Breast epithelium (tissue), 3 donors: ENCODE measurements around the gene C17orf75.

ENCODE experiments used
- CTCF ChIP-seq, 3 donors: fragments of 450-650 bp; IDR thresholded peaks; one replicate each; pipeline ENCODE4 v1.5.1; 2016 to 2017; ENCODE audit warnings: antibody characterized with exemption in 3 of 3, mild to moderate bottlenecking in 3 of 3, moderate library complexity in 3 of 3
- POLR2A ChIP-seq: fragments of 450-650 bp; IDR thresholded peaks from one replicate; pipeline ENCODE4 v1.6.1; 2016; ENCODE audit warnings: antibody characterized with exemption, mild to moderate bottlenecking, moderate library complexity

- TF ChIP-seq CTCF (IDR thresholded peaks at IDR 0.05) (no peak), POLR2A (no peak)
Measured at GRCh38 chr17:32349503-32349853, 7.5 kb upstream of the C17orf75 start.
